GM18520 (cell line): ENCODE data around the gene ALLC.

ENCODE experiments used
- ATAC-seq: cut with Tn5 transposase; IDR thresholded peaks from one replicate; pipeline ENCODE4 v1.9.1; 2021; ENCODE audit not compliant: unreplicated experiment

The ALLC gene

DNA sequence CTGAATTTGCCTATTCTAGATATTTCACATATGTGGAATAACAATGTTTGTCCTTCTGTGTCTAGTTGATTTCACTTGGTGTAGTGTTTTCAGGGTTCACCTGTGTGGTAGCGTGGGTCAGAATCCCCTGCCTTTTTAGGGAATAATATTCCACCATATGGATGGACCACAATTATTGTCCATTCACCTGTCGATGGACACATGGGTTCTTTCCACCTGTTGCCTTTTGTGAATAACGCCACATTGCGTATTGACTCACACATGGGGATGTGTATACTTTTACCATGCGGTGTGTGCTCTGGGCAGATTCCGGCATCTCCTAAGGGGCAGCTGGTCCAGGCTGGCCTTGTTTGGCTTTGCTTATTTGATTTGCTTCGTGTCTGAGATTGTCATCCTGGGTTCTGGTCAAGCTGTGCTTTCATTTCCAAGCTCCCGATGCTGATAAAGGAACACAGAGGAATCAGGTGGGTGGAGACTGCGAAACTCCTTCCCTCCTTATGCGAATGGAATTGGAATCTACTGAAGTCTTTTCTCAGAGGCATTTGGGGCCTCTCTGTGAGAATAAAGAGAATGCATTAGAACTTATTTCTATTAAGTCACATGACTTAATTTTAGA lies 18.9 kb upstream of the ALLC start:
- no peak for ATAC-seq

- no peak for ATAC-seq
These were observed 18.3 kb upstream of the ALLC start for GRCh38 chr2:3639653-3640052.

GRCh38 chr2:3641181-3641580 lies 16.8 kb upstream of the ALLC start:
- ATAC-seq = no peak

GRCh38 chr2:3641841-3642421 lies 16.1 kb upstream of the ALLC start:
- no peak for ATAC-seq

- no peak for ATAC-seq
These were observed 15.3 kb upstream of the ALLC start for GRCh38 chr2:3642521-3643215.

GRCh38 chr2:3643371-3644245 lies 14.4 kb upstream of the ALLC start:
- ATAC-seq = no peak

GRCh38 chr2:3644246-3644525 lies 13.8 kb upstream of the ALLC start:
- no peak for ATAC-seq

GRCh38 chr2:3644891-3645605 lies 13.0 kb upstream of the ALLC start:
- ATAC-seq = no peak

DNA sequence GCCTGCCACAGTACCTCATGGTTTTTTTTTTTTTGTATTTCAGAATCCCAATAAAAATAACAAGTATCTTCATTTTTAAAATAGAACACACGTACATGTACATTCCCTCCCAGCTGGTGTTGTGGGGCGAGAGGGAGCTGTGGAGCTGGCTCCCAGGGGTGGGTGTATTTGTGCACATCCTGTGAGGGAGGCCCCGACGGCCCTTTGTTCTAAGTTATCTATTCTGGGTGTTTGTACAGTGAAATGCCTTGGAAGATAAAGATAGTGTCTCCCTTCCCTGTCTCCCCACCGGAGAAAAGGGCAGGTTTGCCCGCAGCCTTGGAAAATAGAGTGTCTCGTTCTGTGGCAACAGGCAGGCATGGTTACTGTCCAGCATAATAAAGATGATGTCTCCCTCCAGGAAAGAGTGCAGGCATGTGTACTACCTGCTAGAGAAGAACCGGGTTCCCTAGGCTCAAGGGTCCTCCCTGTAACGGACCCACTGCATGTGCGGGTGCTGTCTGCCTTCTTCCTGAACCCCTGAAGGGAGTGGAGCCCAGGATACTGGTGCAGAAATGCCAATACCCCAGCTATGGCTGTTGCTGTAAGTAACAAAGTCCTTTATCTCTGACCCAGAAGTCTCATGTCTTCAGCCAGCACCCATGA lies 12.1 kb upstream of the ALLC start:
- ATAC-seq = no peak

DNA sequence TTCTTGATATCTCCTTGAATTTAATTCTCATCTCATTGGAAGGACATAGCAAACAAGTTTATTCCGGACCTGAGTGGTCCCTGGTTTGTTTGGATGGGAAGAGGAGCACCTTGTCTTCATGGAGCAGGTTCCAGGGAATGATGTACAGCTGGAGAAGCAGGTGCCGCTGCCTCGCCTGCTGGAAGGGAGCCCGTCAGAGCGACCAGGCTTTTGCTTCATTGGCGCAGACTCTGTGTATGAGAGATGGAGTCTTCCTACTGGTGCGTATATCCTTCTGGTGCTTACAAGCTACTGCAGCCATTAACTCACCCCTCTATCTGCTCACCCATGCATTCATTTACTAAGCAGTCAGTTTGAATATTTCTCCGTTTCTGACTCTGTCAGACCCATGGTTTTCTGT lies 11.6 kb upstream of the ALLC start:
- ATAC-seq = no peak

- no peak for ATAC-seq
These were observed 10.8 kb upstream of the ALLC start for GRCh38 chr2:3647246-3647645.

- ATAC-seq = no peak
These were observed 10.0 kb upstream of the ALLC start for GRCh38 chr2:3647831-3648651.

- ATAC-seq = no peak
These were observed 9.3 kb upstream of the ALLC start for GRCh38 chr2:3648652-3649177.

GRCh38 chr2:3649581-3649980 lies 8.4 kb upstream of the ALLC start:
- no peak for ATAC-seq

DNA sequence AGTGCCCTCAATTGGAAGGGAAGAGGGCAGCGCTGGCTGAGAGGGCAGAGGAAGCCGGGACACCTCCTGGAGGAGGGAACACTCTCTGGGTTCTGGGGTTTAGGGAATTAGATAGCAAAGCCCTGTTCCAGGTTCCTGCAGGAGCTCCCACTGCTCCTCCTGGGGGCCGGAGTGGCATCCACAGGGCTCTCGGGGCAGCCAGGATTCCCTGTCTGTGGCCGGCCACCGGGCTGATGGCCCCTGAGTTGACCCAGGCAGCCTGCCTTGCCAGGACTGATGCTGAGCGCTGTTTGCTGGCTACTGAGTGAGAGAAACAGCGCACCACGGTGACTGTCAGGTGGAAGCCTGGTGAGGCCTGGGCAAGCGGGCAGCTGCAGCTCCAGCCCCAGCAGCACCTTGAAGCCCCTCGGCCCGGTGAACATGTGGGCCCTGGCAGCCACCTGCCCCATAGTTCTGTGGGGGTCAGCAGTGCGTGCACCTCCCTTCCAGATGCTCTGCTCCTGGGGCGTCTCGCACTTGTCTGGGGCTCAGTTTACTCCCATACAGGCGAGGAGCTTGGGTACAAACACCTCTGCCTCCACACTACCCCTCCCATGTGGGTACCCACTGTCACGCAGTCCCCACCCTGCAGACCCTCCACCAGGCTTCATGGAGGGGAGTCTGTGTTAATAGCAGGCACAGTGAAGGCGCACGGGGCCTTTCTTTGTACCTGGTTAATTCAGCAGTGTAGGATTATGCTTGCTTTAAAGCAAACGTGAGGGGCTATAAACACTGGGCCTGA lies 7.7 kb upstream of the ALLC start:
- no peak for ATAC-seq

- ATAC-seq = peak; percentile 67
These were observed 6.0 kb upstream of the ALLC start for GRCh38 chr2:3651691-3652648.

DNA sequence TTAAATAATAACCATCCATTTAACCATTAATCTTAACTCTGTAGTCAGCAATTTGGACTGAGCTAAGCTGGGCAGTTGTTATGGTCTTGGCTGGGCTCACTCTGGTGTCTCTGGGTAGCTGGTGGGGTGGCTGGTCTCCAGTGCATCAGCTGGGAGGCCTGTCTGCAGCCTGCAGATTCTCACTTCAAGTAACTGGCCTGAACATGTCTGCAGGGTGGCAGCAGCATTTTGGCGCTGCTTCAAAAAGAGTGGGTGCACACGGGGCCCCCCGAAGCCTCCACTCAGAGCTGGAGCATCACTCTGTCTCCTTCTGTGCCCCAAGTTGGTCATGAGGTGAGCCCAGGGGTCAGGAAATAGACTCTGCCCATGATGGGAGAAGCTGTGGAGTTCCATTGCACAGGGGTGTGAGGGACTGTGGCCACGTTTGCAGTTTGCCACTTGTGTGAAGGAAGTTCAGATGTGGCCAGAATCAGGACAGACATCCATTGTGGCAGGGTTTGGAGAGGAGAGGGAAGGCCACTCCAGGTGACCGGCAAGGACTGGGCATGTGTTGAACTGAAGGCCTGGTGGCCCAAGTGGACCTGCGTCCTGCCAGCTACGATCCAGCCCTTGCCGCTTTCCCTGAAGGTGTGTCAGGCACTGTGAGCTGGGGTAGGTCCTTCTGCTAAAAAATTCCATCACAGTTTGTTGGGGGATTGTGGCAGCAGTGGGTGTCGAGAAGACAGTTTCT lies 4.9 kb upstream of the ALLC start:
- ATAC-seq = no peak
